Measurements from ENCODE around the gene NIT1. TPM values are rescaled to one million over a fixed set of nuclear protein-coding genes. Genes with fewer than 3 reads are reported as not detected.

NIT1 gene
- total and polyA plus RNA-seq, 9 of the 15 experiments (the other 6 are each of a cell fraction or from before 2014, with no cell fraction given): 18.4 to 76.0 (median 33.7) TPM

- peak in 1 of 2 experiments; percentile 88; a peak in 2 of 4 replicates for TF ChIP-seq HDAC1 (IDR thresholded peaks at IDR 0.05)
- TF ChIP-seq ZFP30 (CRISPR knock-in tag; IDR thresholded peaks at IDR 0.05; ENCODE audit: borderline replicate concordance): no peak
- peak; percentile 40 for TF ChIP-seq ASH1L (IDR thresholded peaks at IDR 0.05; ENCODE audit: borderline replicate concordance, low read depth, partially characterized antibody)
- TF ChIP-seq KLF16 (IDR thresholded peaks at IDR 0.05): no peak
- TF ChIP-seq MXD1 (CRISPR knock-in tag; IDR thresholded peaks at IDR 0.05; ENCODE audit: borderline replicate concordance, poor library complexity, severe bottlenecking): no peak
- no peak for TF ChIP-seq BRF1 (IDR thresholded peaks at IDR 0.05; ENCODE audit: borderline replicate concordance, extremely low read depth, insufficient read length)
- no peak for TF ChIP-seq CREBBP (IDR thresholded peaks at IDR 0.05; ENCODE audit: low read depth, low read length)
- no peak for TF ChIP-seq MCM2 (IDR thresholded peaks at IDR 0.05; ENCODE audit: low read depth)
- TF ChIP-seq AFF4 (CRISPR knock-in tag; IDR thresholded peaks at IDR 0.05): no peak; the same call in 1 of the 2 replicates
- no peak for TF ChIP-seq XRCC4 (IDR thresholded peaks at IDR 0.05; ENCODE audit: extremely low read depth, insufficient read depth, insufficient read length)
- TF ChIP-seq ZFX (CRISPR knock-in tag; IDR thresholded peaks at IDR 0.05): 0 out of 2 replicates have a peak, but pooled peaks have one; percentile 63
- TF ChIP-seq SMARCE1 (IDR thresholded peaks at IDR 0.05): peak; percentile 70
- no peak for TF ChIP-seq ZKSCAN1 (IDR thresholded peaks at IDR 0.05; ENCODE audit: low read depth, low read length)
- no peak for TF ChIP-seq C11orf30 (IDR thresholded peaks at IDR 0.05; ENCODE audit: low read depth)
- no peak for TF ChIP-seq MAFK (IDR thresholded peaks at IDR 0.05; ENCODE audit: low read length)
- TF ChIP-seq ZFPM2 (CRISPR knock-in tag; IDR thresholded peaks at IDR 0.05): no peak
- TF ChIP-seq, protein P1, sequence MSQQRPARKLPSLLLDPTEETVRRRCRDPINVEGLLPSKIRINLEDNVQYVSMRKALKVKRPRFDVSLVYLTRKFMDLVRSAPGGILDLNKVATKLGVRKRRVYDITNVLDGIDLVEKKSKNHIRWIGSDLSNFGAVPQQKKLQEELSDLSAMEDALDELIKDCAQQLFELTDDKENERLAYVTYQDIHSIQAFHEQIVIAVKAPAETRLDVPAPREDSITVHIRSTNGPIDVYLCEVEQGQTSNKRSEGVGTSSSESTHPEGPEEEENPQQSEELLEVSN (IDR thresholded peaks at IDR 0.05; ENCODE audit: borderline replicate concordance in 1 of 2, extremely low read depth in 1 of 2, insufficient read depth in 1 of 2, insufficient read length in 1 of 2, low read depth in 1 of 2, low read length in 1 of 2, poor library complexity in 1 of 2, severe bottlenecking in 1 of 2): peak in 1 of 2 experiments; percentile 66
- TF ChIP-seq ELF4 (CRISPR knock-in tag; IDR thresholded peaks at IDR 0.05): peak; percentile 79; the same call in 1 of the 2 replicates
- no peak for TF ChIP-seq TFE3 (CRISPR knock-in tag; IDR thresholded peaks at IDR 0.05)
- no peak for TF ChIP-seq ZNF184 (CRISPR knock-in tag; IDR thresholded peaks at IDR 0.05)
- TF ChIP-seq U2AF2 (optimal IDR thresholded peaks at IDR 0.05; ENCODE audit: low read depth, low read length): no peak
Observed at GRCh38 chr1:161131523-161132409, 13.9 kb downstream of the NIT1 start (continued).

All from K562 (cell line).